ENCODE measurements around the gene MGMT. TPM values are rescaled to one million over a fixed set of nuclear protein-coding genes. Genes with fewer than 3 reads are reported as not detected.

The MGMT gene
- total and polyA plus RNA-seq, 2 of the 4 experiments (the other 2 are of a cell fraction), result 11.5 to 17.8 TPM

DNA sequence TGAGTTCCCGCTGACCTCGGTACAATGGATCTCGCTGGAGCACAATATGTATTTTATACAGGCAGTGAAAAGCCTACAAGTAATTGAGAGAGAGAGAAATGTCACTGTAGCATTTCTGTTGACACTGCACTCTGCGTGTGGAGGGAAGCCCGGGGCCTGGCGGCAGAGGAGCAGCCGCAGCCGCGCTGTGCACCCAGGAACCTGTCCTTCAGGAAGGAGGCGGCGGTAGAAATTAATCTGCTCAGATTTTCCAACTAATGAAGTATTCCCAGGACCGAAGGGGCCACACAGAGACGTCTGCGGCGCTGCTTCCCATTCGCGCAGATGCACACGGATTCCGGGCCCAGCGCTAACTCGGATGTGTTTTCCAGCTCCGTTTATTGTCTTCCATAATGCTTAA lies 327.0 kb downstream of the MGMT start:
- CTCF ChIA-PET, result no interaction called here
- H3K14ac ChIP-seq (replicated peaks; ENCODE audit: low read depth, low read length), result no peak overlapping the region
- no peaks in the 10 kb centered on the region for H3K9me1 ChIP-seq (ENCODE audit: insufficient read depth, low read length)
- no peaks in the 10 kb centered on the region for H3K4me1 ChIP-seq (ENCODE audit: control insufficient read depth, insufficient read depth, low read length)
- H3K23ac ChIP-seq (ENCODE audit: low read depth, low read length), result no peak overlapping the region
- no peak for DNase-seq
- H4K8ac ChIP-seq (ENCODE audit: low read depth in 2 of 2, low read length in 2 of 2), result no peak overlapping the region
- no peak overlapping the region for H3K56ac ChIP-seq (ENCODE audit: extremely low read depth, insufficient read depth, low read length)
- no peak overlapping the region for H3K9ac ChIP-seq (ENCODE audit: low read depth, low read length)
- no peak for TF ChIP-seq MAFK (IDR thresholded peaks at IDR 0.05; ENCODE audit: low read depth, low read length)
- TF ChIP-seq FOS (IDR thresholded peaks at IDR 0.05; ENCODE audit: low read depth, low read length), result no peak
- TF ChIP-seq MXI1 (IDR thresholded peaks at IDR 0.05; ENCODE audit: borderline replicate concordance, low read depth, low read length), result no peak
- TF ChIP-seq NFE2L2 (IDR thresholded peaks at IDR 0.05; ENCODE audit: low read depth, low read length), result no peak
- no peak for TF ChIP-seq RCOR1 (IDR thresholded peaks at IDR 0.05; ENCODE audit: insufficient replicate concordance, low read length)
- TF ChIP-seq SMC3 (IDR thresholded peaks at IDR 0.05; ENCODE audit: low read depth, low read length), result no peak
- no peak for TF ChIP-seq USF2 (IDR thresholded peaks at IDR 0.05; ENCODE audit: low read depth, low read length)
- no peak for TF ChIP-seq RAD21 (IDR thresholded peaks at IDR 0.05; ENCODE audit: low read length)
- no peak overlapping the region for H2BK15ac ChIP-seq (ENCODE audit: low read depth, low read length)
- intact Hi-C loops (cut with micrococcal nuclease), result no loop called here
- dilution Hi-C loops (cut with HindIII; ENCODE audit: low sequenced_read_pairs, unreplicated experiment), result no loop called here
- H3K9me3 ChIP-seq (ENCODE audit: control insufficient read depth, insufficient read depth, low read length), result peaks cover 27% of the 10 kb centered on the region
- no peak overlapping the region for H2BK20ac ChIP-seq (ENCODE audit: low read depth, low read length)
- no peak overlapping the region for H2BK120ac ChIP-seq (ENCODE audit: low read depth, low read length)
- whole genome bisulfite sequencing, 2 experiments (ENCODE audit: extremely low coverage in 2 of 2, insufficient read length in 1 of 2), result 80% methylated on average over 7 of the region's 22 CpGs; no CpG with 5 or more reads in 1 of the 2 experiments
- no peak overlapping the region for H3K4me2 ChIP-seq (ENCODE audit: low read depth, low read length)
- H2AK5ac ChIP-seq (ENCODE audit: low read depth, low read length), result no peak overlapping the region
- H3K18ac ChIP-seq (ENCODE audit: low read depth, low read length), result no peak overlapping the region
- no peak overlapping the region for H3K27ac ChIP-seq (ENCODE audit: insufficient read depth, low read length)
- no peak overlapping the region for H3K4me3 ChIP-seq (ENCODE audit: insufficient read depth, low read depth, low read length)
- no peak overlapping the region for H3K4ac ChIP-seq (ENCODE audit: low read depth, low read length)
- H2AFZ ChIP-seq (replicated peaks; ENCODE audit: low read length, poor library complexity), result no peak overlapping the region
- no peak overlapping the region for H4K5ac ChIP-seq (ENCODE audit: low read depth, low read length)
- in situ Hi-C loops (cut with MboI; ENCODE audit: low sequenced_read_pairs), result no loop called here
- H2BK5ac ChIP-seq (ENCODE audit: low read depth, low read length, poor library complexity, severe bottlenecking), result no peak overlapping the region
- H4K91ac ChIP-seq (ENCODE audit: insufficient read depth, low read depth, low read length), result no peak overlapping the region
- no peaks in the 10 kb centered on the region for H4K20me1 ChIP-seq (ENCODE audit: insufficient read depth, low read length)
- ATAC-seq (ENCODE audit: low read depth), result no peak
- H3K27me3 ChIP-seq (ENCODE audit: control insufficient read depth, insufficient read depth, low read length), result no peaks in the 10 kb centered on the region
- H3K36me3 ChIP-seq (ENCODE audit: control insufficient read depth, insufficient read depth, low read length), result no peaks in the 10 kb centered on the region
- no peaks in the 10 kb centered on the region for H3K79me1 ChIP-seq (ENCODE audit: low read depth in 1 of 2, low read length in 2 of 2)
- no TSS peak for BruUV-seq (replicated peaks)
- POLR2A ChIA-PET (ENCODE audit: unreplicated experiment), result interaction anchor here (0.6 kb wide), 1 partner anchor 169 kb away, joined by 3 read pairs; no protein-coding TSS in a partner anchor
- H2AK9ac ChIP-seq (replicated peaks; ENCODE audit: low read depth, low read length, poor library complexity), result no peak overlapping the region

Measured in IMR-90 (cell line).